Epithelial cell of proximal tubule (primary cell): Measurements from ENCODE around the gene PCDH8. TPM values are rescaled to one million over a fixed set of nuclear protein-coding genes. Genes with fewer than 3 reads are reported as not detected.
A peak's percentile ranks its signal among the peaks of the same experiment; 100 is the strongest.

Experiments used
- DNase-seq: peaks from one replicate; pipeline ENCODE4 v3.0.0-alpha.2; 2011; ENCODE audit warnings: low read depth
- H3K4me3 ChIP-seq: 2 replicates; pipeline ENCODE4 v1.5.1; 2011; ENCODE audit warnings: low read depth, mild to moderate bottlenecking, low read length
- total RNA-seq: library from RNA; depleted of rRNA; stranded (reverse); fragments of >200 nt; gene quantifications from 2 replicates; pipeline ENCODE4 v1.2.3, GENCODE V29; 2015
- TF ChIP-seq, protein P1 (sequence below): conservative IDR thresholded peaks from 2 replicates; pipeline ENCODE4 v1.5.1; 2012; ENCODE audit warnings: low read depth, mild to moderate bottlenecking, low read length

Gene PCDH8
- total RNA-seq, 1 donor from 2014 or later, result 2.0 TPM

DNA sequence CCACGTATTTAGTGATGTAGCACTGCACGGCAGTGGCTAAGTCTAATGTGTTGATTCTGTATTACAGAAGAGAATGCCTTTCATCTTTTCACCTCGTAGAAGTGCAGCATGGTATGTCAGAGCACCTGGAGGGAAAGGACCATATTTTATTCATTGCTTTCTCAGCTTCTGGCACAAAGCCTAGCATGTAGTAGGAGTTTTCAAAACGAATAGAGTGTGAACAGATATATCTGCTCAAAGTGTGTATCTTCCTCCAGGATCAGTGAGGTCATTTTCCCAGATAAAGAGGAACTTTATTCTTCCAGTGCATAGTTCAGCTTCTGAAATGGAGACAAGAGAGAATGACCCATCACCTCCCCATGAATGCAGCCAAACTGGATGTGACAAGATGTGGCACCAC, 21.2 kb upstream of the PCDH8 start:
- no peak overlapping the region for H3K4me3 ChIP-seq
- no peak for DNase-seq
- TF ChIP-seq, protein P1, sequence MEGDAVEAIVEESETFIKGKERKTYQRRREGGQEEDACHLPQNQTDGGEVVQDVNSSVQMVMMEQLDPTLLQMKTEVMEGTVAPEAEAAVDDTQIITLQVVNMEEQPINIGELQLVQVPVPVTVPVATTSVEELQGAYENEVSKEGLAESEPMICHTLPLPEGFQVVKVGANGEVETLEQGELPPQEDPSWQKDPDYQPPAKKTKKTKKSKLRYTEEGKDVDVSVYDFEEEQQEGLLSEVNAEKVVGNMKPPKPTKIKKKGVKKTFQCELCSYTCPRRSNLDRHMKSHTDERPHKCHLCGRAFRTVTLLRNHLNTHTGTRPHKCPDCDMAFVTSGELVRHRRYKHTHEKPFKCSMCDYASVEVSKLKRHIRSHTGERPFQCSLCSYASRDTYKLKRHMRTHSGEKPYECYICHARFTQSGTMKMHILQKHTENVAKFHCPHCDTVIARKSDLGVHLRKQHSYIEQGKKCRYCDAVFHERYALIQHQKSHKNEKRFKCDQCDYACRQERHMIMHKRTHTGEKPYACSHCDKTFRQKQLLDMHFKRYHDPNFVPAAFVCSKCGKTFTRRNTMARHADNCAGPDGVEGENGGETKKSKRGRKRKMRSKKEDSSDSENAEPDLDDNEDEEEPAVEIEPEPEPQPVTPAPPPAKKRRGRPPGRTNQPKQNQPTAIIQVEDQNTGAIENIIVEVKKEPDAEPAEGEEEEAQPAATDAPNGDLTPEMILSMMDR, result no peak

- no peak overlapping the region for H3K4me3 ChIP-seq
- TF ChIP-seq, protein P1, result no peak
Measured at GRCh38 chr13:52869050-52869449, 20.6 kb upstream of the PCDH8 start.

DNA sequence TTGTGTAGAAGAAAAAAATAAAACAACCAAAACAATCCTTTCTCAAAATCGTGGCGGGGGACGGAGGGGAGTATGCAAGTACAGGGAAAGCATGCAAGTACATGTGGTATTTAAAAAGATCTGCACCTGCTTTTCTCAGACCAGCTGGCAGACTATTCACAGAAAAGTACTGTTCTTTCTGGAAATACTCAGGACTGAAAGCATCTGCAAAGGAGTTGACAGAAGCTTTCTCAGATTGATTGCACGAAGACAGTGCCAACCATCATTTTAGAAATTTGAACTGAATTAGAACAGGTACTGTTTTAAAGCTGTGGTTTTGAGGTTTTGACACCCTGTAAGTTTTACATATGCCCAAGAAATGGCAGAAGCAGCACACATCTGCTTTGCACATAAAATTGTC, 19.8 kb upstream of the PCDH8 start:
- no peak overlapping the region for H3K4me3 ChIP-seq
- TF ChIP-seq, protein P1, result no peak

More at GRCh38 chr13:52869050-52869449, 20.6 kb upstream of the PCDH8 start:
- DNase-seq, result no peak

GRCh38 chr13:52864941-52865340, 16.5 kb upstream of the PCDH8 start:
- TF ChIP-seq, protein P1, result no peak
- no peak for DNase-seq
- H3K4me3 ChIP-seq, result no peak overlapping the region

More for the DNA sequence above, 19.8 kb upstream of the PCDH8 start:
- no peak for DNase-seq

DNA sequence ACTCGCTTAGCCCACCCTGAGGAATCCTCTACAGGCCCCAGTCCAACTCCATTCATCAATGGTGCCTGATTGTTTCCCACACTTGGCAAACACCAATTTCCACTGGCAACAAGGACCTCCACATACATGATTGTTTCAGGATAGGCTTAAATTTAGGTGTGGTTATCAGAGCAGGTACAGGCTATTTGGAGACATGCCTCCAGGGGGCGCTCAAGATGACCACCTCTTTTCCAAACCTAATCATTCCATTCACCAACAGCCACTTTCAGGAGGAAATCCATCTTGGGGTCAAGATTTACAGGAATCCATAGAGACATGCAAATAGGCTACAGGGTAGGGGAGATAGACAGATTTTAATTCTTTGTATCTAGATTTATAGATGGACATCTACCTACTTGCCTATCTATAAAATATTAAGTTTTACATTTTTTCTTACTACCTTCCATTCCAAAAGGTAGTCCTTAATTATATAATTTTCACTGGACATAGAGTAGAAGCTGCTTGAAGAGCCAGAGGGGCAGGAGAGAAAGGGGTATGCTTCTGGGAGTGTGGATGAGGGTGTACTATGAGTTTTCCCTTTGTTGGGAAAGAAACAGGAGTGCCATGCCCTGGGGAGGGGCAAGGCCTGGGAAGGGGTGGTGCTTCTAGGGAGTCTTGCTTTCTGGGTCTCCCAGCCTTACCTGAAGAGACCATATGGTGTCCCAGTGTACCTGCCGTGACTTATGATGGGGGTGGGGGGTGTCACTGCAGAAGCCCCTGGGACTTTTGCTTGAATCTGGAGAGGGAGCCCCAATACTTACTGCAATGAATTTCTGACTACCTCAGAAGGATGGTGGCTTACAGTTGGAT, 14.1 kb upstream of the PCDH8 start:
- TF ChIP-seq, protein P1, result peak; percentile 71
- no peak overlapping the region for H3K4me3 ChIP-seq
- DNase-seq, result no peak

DNA sequence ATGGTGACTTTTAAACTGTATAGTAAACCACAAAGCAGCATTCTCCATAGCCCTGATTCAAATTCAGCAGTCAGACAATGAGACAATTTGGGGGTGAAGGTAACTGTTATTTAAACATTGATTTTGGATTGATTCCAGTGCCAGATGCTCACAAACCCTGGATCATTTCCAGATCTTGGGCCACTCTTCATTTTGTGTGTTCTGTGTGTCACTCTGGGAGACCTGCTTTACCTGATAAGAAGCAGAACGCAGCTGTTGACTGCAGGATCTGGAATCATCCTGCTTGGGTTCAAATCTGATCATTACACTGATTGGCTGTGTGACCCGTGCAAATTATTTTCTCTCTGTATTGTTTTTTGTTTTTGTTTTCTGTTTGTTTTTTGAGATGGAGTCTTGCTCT, 4.0 kb upstream of the PCDH8 start:
- TF ChIP-seq, protein P1, result no peak
- DNase-seq, result no peak
- no peak overlapping the region for H3K4me3 ChIP-seq
